Activated CD4-positive, alpha-beta T cell treated with anti-CD3 and anti-CD28 coated beads, Interleukin-10, Interleukin-2, amounts not matched to agents 100 ng/mL and 50 ng/mL, durations not matched to agents 16 hours and 8 hours (primary cell): Measurements from ENCODE around the gene MYOF.

ENCODE experiments used
- DNase-seq: peaks from one replicate; pipeline ENCODE4 v3.0.0-alpha.2; 2020

MYOF gene

DNA sequence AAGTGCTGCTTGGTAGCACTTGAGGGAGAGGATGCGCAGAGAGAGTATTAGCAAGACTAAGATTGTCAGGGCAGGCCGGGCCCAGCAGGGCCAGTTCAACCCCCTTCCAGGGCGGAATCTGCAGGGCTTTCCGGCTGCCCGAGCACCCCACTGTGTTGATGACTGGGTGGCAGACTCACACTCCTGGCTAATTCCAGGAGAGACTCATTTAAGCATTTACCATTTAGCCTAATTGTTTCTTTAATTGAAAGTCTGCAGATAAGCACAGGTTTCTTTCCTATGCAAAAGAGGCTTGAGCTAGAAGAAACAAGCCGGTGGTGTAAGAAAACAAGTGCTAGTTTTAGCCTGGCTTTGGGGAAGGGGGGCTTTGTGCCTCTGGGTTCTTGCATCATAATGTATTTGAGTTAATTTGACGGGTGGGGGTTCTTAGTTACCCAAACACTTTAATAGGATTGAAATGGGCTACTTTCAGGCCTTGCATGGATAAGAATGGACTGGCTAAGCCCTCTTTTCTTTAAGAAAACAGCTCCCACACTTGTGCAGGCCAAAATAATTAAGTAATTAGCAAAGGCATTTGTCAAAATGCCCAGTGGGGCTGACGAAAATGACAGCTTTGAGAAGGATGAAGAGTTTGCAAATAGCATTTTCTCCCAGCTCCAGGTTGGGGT is 201.3 kb downstream of the MYOF start:
- no peak for DNase-seq

DNA sequence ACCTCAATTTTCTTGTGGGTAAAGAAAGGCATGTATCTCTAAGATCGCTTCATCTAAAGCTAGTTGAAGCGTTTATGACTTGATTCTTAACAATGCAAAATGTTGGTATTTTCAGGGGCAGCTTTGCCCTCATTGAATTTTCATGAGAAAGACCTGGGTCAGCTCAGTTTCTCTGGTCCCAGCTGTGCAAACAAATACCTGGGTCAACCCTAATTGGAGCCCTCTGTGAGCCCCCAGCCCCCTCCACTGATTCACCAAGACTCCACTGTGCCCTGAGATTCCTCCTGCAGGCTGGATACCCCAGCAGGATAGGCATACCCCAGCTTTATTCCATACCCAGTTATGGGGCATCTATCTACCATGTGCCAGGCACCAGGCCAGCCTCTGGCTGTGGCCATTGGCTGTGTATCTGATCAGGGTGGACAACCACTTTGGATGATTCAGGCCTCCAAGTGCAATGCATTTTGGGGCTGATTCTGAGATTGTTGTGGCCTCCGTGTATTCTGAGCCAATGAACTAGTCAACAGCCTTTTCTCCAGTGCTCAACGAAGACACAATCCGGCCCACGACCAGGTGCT is 201.9 kb downstream of the MYOF start:
- DNase-seq, result no peak

DNA sequence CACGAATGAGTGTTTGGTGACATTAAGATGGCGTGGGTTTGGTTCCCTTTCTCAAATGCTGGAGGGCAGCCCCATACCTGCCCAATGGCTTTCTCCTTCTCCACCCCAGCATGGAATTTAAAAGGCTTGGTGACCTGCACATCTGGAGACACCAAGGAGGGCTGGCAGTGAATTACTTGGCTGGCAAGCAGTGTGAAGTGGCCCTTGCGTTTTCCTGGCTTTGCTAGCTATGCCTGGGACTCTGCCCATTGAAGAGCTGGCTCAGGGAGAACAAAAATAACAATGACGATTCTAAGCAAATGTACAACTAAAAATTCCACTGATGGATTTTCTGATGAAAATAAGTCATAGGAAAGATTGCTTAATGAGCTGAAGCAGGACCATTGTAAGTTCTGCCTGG is 204.8 kb downstream of the MYOF start:
- no peak for DNase-seq

DNA sequence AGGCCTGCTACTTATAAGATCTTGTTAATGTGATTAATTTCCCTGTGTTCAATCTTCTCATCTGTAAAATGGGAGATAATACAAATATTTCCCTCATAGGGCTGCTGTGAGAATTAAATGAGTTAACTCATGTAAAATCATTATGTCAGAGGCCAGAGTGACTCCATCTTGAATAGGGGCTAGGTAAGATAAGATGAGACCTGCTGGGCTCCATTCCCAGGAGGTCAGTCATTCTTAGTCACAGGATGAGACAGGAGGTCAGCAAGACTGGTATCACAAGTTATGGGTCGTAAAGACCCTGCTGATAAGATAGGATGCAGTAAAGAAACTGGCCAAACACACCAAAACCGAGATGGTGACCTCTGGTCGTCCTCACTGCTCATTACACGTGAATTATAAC is 207.7 kb downstream of the MYOF start:
- DNase-seq, result no peak

DNA sequence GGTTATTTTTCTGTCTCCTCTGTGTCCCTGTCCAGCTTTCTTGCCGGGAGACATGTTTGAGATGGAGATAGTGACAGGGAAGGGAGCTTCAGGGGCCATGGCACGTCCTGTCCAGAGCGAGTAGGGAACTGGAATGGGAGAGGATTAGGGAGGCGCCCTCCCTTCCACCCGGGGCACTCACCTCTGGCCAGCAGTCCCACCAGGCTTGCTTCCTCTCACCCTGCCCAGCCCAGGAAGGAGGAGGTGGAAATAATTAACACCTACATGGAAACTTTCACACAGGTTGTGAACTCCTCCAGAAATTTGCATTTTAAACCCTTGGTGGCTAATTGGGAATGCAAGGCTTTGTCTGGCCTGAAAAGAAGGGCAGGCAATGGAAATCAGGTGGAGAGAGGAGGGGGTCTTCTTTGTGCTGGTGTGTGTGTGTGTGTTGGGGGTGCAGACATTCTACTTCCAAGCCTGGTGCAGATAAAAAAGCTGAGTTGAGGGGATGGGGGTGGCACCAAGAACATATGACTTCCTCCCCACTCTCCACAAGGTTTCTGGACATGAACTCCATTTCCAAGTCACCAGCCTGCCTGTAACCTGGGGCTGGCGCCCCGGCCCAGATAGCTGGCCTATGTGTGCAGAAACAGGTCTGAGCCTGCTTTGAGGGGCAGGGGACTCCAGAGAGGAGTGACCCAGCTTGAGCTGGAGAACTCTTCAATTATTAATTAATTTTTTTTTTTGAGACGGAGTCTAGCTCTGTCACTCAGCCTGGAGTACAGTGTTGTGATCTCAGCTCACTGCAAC is 209.1 kb downstream of the MYOF start:
- DNase-seq, result no peak

DNA sequence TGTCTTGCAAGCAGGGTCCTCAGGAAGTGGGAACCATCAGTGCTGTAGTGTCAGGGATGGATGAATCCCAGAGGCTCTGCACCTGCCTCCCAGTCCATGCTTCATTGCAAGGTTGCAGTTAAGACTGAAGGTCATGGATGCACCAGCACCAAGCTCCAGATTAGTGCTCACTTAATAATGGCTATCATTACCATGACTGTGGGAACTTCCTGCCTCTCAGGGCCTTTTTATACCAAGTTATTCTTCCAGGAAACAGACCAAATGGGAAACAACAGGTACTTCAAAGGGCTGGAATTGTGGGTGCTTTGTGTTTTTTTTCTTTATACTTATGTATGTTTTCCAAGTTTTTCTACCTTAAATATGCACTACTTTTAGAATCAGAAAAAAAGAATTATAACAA is 210.8 kb downstream of the MYOF start:
- no peak for DNase-seq

DNA sequence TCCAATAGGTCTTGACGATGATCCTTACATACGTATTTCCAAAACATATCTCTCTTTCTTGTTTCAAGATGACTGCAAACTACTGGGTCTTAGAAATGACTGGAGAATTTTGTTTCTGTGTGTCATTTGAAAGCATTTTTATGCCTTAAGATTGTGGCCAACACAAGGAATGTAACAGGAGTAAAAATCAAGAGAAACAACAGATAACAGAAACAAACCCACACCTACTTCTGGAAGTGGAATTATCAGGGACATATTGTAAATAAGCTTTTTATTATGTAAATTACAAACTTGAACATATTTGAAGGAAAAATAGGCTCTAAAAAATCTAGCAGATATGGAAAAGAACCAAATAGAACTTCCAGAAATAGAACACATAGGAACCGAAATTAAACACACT is 212.9 kb downstream of the MYOF start:
- DNase-seq, result no peak

DNA sequence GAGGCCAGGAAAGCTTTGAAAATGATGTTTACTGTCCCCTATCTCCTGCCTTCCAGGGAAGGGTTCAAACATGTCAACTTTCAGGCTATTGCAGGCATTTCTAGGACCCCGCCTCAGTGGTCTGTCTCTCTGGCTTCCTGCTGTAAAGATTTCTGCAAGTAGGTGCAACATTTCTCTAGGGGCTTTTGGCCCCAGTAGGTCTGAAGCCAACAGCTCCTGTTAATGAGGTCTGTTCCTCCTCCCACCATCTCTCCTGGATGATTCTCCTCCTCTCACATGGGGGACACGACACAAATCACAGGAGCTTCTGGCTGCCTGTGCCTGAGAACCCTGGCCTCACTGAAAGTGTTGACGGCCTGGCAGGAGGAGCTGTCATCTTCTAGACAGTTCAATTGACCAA is 214.1 kb downstream of the MYOF start:
- no peak for DNase-seq

DNA sequence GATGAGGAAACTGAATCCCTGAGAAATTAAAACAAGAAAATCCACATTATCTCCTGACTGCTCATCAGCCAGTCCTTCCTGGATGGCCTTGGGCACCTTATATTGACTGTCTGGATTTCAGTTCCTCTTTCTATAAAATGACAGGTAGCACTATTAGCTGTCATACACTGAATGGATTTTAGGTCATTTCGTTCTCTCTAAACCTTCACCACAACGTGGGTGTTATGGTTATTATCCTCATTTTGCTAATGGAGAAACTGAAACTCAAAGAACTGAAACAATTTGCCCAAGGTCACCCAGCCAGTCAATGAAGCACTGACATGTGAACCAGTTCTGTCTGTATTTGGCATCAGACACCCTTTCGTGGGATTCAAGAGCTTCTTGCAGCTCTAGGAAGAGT is 214.6 kb downstream of the MYOF start:
- peak; percentile 40 for DNase-seq

DNA sequence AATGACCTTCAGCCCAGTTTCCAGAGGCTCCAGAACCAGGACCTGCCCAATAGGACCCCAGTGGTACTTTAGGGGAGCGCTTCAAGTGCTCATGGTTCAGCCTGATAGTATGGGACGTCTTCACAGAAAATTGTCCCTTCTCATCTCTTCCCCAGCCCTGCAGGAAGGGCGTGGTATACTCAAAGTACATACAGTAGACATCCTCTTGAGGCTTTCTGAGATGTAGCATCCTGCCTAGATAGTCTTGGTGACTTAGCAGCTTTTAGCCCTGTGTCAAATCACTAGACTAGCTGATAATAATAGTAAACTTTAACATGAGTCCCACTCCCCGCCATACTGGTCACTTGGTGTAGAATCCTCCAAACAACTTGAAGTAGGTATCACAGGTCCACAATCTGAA is 215.3 kb downstream of the MYOF start:
- DNase-seq, result no peak

DNA sequence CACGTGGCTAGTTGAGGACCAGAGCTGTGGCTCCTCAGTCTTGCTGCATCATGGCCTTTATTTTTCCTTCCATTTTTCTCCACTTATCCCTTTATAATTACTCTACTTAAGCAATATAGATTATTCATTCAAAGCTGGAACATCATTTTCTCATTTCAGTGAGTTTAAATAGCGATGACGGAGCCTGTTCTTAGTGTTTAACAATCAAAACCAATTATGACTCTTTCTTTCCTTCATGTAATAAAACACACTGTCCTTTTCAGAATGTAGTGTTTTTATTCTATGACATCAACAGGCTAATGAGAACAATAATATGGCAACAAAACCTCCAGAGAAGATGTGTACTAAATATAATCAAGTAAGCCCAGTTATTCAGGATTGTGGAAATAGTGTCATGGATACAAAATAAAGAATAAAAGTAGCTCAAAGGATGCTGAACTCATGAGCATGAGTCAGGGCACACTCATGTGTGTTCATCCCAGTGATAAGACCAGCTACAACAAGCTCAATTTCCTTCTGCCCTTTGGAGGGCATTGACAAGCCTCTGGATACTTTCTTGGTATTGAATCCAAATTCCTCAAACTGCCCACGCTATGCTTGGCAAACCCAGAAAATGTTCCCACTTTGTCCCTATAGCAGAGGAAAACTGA is 220.0 kb downstream of the MYOF start:
- DNase-seq, result no peak

DNA sequence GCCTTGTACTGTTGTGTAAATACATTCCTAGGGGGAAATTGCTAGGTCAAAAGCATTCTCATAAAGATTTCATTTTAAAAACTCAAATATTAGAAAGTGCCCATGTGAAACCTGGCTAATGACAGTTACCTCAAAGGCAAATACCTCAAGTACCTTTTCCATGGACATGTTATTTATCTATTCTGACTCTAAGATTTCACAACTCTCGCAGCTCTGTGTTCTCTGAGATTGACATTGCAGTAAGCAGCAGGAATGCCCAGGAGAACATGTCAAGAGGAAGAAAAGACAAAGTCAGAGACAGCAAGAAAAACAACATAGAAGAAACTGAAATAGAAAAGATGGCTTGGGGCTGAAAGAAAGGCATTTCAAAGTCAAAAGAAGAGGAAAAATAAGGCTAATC is 221.0 kb downstream of the MYOF start:
- DNase-seq, result no peak

DNA sequence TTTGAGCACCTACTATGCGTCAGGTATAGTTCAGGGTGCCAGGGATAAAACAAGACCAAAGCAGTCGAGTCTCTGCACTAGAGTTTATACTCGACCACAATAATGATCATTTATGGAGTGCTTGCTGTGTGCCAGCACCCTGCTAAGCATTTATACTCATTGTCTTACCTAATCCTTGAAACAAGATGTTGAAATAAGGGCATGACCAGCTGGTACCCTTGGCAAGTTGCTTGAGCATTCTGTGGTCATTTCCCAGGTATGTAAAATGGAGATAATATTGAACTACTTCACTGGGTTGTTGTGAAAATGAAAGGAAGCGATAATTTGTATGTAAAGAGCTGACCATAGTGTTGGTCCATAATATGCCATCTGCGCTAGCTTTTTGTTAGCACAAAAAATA is 223.0 kb downstream of the MYOF start:
- DNase-seq, result no peak
